Measurements from ENCODE around the gene KLF17.
"Not testable (repeated sequence)": the region's sequence is repeated elsewhere in the genome, so short reads cannot be mapped to it uniquely, and the experiment has no call there.

KLF17 gene

DNA sequence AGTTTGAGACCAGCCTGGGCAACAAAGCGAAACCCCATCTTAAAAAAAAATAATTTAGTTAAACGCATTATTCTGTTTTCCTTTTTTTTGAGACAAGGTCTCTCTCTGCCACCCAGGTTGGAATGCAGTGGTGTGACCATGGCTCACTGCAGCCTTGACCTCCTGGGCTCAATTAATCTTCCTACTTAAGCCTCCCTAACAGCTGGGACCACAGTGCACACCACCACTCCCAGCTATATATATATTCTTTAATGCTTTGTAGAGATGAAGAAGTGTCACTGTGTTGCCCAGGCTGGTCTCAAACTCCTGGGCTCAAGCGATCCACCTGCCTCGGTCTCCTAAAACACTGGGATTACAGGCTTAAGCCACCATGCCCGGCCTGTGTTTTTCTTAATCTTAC, 7.7 kb upstream of the KLF17 start:
- no peak for DNase-seq

DNA sequence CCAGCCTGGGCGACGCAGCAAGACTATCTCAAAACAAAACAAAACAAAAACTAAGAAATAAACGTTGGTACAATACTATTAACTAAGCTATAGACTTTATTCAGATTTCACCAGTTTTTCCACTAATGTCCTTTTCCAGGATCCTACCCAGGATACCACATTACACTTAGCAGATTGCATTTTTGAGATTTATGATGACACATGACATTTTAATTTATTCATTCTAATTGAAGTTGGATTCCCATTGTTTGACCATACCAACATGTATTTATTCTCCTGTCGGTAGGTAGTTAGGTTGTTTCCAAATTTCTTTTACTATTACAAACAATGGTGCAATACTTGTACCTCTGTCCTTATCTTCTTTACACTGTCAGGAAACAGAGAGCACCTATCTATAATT, 6.8 kb upstream of the KLF17 start:
- DNase-seq = no peak

DNA sequence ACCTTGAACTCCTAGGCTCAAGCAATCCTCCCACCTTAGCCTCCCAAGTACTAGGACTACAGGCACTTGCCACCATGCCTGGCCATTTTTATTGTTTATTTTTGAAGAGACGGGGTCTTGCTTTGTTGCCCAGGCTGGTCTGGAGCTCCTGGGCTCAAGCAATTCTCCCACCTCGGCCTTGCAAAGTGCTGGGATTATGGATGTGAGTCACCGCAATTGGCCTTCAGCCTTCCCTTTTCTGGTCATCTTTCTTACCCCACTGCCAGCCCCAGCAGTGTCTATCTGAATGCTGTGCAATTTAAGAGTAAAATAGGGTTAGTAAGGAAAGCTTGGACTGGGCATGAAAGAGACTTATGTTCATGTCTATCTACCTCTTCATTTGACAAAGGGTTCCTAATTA, 6.1 kb upstream of the KLF17 start:
- DNase-seq = no peak

DNA sequence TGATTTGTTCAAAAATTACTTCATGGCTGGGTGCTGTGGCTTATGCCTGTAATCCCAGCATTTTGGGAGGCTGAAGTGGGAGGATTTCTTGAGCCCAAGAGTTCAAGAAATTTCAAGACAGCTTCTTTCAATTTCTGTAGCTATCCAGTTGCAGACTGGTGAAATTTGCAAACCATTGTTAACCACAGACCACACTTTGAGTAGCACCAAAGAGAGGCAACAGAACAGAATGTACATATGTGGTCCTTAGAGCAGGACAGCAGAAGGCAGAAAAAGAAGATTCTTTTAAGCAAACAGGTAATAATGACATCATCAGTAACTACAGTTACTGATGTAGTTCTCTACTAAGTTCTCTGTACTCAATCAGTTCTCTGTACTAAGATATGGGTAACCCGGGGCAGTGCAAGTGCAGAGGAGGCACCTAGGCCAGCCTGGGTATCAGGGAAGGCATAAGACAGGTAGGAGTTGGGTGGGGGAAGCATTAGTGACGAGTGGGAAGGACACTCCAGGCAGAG, 5.5 kb upstream of the KLF17 start:
- DNase-seq = no peak

DNA sequence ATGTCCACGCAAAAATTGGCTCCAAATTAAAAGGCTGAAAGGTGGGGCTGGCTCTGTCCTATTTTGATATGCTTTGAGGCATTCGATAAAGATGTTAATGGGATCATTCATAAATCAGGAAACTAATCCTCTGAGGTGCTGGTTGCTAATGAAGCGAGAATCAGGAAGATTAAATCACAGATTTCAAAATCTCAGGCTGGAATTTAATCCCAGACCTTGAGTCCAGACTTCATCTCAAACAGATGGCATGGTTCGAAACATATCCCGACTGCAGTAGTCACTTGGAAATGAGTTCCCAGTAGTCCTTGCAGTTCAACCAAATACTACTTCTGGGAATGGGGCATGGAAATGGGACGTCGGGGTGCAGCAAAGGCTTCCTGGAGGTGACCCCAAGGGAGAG, 4.5 kb upstream of the KLF17 start:
- DNase-seq = no peak

DNA sequence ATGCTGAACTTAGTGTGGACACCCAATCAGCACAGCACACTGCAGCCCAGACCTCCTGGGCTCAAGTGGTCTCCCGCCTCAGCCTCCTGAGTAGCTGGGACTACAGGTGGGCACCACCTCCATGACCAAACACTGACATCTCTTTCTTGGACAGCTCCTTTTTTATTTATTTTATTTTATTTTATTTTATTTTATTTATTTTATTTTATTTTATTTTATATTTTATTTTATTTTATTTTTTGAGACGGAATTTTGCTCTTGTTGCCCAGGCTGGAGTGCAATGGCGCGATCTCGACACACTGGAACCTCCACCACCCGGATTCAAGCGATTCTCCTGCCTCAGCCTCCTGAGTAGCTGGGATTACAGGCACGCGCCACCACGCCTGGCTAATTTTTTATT, 1.3 kb upstream of the KLF17 start:
- not testable (repeated sequence) for DNase-seq

DNA sequence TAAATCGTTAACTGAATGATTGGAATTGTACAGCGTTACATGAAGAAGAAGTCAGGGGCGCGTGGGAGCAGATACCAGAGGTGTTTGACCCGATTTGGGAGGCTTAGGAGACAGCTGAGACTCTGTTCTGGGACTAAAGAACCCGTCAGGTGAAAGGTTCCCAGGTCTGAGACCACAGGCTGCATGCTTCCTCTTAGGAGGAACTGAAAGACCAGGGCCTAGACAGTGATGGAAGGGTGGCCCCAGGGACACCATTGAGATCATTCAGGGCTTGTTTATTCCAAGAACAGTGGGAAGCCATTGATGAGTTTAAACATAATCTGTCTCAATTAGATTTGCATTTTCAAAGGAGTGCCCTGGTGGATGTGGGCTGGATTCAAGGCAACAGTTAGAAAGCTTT, 904 bp downstream of the KLF17 start:
- DNase-seq = no peak

DNA sequence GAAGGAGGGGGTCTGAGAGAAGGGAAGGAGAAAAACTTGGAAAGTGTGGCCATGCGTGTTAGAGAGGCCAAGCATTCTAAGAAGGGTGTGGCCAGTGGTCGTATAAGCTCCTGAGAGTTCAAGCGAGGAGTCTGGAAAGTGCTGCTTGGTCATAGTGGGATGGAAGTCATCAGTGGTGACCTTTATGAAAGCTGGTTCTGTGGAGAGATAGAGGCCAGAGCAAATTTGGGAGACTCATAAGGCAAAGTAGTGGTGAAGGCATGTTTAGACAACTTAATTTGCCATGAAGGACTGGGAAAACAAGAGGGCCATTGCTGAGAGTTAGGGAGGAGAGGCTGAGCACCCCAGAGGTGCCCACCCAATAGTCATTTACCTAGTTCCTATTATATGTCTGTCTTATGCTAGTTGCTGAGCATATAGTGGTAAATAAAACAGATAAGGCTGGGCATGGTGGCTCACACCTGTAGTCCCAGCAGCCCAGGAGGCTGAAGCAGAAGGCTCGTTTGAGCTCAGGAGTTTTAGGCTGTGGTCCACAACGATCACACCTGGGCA, 1.9 kb downstream of the KLF17 start:
- DNase-seq = no peak

DNA sequence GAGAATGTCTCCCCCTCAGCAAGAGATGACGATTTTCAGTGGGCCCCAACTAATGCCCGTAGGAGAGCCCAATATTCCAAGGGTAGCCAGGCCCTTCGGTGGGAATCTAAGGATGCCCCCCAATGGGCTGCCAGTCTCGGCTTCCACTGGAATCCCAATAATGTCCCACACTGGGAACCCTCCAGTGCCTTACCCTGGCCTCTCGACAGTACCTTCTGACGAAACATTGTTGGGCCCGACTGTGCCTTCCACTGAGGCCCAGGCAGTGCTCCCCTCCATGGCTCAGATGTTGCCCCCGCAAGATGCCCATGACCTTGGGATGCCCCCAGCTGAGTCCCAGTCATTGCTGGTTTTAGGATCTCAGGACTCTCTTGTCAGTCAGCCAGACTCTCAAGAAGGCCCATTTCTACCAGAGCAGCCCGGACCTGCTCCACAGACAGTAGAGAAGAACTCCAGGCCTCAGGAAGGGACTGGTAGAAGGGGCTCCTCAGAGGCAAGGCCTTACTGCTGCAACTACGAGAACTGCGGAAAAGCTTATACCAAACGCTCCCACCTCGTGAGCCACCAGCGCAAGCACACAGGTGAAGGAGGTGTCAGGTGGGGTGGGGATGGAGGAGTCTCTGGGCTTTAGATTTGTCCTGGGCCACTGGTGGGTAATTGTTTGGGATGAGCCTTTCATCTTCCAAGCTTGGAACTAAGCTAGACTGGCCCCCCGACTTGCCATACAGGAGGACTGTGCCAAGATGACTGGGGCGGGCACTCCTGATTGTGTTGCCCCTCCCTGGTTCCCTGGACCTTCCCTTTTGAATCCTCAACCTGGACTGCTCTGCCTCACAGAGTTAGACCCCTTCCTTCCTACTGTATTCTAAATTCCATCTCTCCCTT, 11.2 kb downstream of the KLF17 start:
- no peak for DNase-seq

DNA sequence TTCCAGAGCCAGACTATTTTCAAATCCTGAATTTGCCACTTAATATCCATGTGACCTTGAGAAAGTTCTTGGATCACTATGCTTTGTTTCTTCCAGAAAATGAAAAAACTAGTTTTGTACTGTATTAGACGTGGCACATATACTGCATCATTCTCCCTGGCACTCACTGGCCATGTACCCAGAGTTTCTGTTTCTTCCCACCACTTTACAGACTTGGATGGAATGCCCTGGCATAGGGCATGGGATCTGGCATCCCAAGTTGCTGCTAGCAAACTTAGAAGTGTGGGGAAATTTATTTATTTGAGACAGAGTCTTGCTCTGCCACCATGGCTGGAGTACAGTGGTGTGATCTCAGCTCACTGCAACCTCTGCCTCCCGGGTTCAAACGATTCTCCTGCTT, 12.8 kb downstream of the KLF17 start:
- no peak for DNase-seq

DNA sequence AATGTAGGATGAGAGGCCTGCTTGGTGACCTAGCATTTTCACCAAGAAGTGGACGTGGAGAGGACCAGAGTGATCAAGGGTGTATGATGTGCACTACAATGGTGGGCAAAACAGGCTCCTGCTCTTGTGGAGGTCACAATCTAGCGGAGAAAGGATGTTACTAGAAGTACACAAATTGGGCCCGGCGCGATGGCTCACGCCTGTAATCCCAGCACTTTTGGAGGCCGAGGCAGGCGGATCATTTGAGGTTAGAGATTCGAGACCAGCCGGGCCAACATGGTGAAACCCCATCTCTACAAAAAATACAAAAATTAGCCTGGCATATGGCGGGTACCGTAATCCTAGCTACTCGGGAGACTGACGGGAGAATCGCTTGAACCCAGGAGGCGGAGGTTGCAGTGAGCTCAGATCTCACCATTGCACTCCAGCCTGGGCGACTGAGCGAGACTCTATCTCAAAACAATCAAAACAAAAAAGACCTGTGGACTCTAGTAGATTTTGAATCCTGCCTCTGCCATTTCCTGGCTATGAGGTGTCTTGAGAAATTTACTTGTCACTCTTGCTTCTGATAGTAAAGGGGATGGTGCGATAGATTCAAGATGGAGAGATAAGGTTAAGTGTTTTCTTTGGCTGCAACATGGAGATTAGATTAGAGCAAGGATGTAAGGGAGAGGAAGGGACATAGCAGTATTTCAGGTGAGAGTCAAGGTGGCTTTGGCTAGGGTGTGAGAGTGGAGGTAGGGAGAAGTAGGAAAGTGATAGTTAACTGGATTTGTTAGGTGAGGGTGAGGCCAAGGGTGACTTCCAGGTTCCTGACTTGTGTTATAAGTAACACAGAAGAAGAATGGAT, 15.7 kb downstream of the KLF17 start:
- DNase-seq = no peak

DNA sequence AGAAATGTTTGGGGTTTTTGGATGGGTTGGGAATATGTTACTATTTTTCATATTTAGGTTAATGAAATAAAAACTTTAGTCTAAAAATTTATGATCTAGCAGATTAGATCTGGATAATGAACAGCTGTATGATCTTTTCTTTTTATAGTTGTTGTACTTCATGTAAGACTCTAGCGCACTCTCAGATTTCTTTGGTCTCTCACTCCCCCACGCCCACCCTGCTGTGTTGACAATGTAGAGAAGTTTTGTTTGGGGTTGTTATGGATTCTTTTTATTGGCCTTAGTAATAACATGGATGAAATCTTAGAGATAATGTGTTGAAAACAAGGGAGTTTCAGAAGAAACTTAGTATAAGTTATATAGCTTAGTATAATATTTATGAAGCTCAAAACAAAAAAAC, 17.3 kb downstream of the KLF17 start:
- no peak for DNase-seq

DNA sequence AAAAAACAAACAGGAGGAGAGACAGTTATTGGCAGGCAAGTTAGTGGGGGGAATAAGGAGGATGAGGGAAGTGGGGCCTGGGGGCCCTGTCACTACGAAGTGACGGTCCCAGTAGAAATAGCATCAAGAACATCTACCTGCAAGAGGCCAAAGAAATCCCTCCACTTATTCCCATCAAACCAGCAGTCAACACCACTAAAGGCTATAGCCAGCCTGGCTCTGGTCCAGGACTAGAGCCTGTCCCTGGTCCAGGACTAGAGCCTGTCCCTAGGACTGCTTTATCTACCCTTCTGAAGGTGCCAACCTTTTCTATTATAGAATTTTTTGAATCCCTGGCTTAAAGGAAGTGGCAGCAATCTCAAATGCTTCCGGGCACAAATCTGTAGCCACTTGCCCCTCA, 19.6 kb downstream of the KLF17 start:
- DNase-seq = no peak

DNA sequence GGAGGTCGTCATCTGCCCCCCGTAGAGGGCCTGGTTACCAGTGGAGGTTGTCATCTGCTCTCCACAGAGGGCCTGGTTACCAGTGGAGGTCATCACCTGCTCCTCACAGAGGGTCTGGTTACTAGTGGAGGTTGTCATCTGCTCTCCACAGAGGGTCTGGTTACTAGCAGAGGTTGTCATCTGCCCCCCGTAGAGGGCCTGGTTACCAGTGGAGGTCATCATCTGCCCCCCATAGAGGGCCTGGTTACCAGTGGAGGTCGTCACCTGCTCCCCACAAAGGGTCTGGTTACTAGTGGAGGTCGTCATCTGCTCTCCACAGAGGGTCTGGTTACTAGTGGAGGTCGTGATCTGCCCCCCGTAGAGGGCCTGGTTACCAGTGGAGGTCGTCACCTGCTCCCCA, 20.9 kb downstream of the KLF17 start:
- not testable (repeated sequence) for DNase-seq

DNA sequence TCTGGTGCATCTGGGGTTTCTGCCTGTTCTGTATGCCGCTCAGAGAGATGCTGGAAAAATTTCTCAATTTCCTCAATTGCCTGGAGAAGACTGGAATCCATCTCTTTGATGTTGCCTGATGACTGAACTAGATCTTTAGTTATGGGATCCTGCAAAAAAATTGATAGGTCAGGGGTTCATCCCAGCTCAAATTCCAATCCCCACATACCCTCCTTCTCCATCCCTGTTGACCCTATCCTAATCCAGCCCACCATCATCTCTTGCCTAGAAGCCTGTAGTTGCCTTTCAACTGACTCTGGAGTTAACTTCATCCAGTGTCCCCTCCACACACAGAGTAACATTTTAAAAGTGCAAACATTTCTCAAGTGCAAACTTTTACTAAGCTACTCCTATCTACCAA, 22.9 kb downstream of the KLF17 start, which contains the start of gene KLF18:
Gene KLF18, minus strand, starts transcription at position 101 of the 400 bp plus-strand sequence. Its CDS starts 0 bp downstream, at position 101.
- no peak for DNase-seq

DNA sequence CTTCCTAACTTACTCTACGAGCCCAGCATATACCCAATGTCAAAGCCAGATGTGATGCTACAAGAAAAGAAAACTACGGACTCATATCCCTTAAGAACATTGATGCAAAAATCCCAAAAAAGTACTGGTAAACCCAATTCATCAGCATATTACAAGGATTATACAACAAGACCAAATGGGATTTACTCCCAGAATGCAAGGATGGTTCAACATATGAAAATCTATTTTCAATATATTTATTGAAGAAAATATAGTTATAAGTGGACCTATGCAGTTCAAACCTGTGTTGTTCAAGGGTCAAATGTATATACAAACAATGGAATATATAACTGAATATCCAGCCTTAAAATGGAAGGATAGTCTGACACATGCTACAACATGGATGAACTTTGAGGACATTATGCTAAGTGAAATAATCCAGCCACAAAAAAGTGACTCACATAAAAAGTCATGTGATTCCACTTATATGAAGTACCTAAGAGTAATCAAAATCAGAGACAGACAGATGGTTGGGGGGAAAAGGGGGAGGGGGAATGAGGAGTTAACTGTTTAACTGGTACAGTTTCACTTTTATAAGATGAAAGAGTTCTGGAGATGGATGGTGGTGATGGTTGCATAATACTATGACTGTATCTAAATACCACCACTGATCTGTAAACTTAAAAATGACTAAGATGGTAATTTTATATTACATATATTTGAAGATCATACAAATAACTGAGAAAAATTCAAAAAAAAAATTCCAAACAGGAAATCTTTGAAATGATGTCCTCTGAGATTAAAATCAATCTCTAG, 26.5 kb downstream of the KLF17 start:
- DNase-seq = no peak

DNA sequence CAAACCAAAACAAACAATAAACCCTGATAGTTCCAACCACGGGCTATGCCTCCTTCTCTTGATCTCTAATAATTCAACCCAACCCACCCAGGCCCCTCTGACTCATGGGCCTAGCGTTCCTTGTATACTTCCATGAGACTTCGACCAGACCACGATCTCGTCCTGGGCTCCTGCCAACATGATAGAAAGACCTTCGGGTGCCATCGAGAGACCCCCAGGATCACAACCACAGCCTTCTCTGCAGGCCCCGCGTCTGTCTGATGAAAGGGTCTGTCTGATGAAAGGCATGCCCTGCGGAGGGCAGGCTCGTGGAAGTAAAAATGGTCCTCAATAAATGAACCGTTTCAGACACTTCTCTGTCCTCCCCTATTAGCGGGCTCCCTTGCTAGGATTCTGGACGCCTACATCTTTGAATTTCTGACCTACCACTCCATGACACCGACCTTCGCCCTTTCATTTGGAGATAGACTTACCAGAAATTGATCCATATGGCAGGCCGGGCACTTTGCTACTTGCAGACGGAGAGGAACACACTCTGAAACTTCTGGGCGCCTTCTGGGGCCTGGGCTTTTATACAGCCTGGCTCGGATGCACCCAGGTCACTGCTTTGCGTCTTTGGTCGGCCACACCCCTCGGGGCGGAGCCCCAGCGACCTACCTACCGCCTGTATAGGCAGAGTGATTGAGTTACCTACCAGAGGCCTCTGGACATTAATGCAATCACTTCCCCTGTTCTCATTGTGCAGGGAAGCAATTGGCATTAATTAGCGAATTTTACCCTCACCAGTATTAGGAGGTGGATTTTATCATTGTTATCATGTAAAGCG, 28.1 kb downstream of the KLF17 start:
- DNase-seq = no peak

DNA sequence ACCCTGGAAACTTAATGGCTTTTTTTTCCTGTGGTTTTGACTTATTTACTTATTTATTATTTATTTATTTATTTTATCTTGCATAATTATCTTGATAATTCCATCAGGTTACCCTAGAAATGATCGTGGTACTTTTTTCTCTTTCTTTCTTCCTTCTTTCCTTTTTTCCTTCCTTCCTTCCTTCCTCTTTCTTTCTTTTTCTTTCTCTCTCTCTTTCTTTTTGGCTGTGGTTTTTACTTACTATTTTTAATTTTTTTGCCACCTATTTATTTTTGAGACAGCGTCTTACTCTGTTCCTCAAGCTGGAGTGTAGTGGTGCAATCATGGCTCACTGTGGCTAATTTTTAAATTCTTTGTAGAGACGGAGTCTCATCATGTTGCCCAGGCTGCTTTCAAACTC, 29.0 kb downstream of the KLF17 start:
- DNase-seq = no peak

DNA sequence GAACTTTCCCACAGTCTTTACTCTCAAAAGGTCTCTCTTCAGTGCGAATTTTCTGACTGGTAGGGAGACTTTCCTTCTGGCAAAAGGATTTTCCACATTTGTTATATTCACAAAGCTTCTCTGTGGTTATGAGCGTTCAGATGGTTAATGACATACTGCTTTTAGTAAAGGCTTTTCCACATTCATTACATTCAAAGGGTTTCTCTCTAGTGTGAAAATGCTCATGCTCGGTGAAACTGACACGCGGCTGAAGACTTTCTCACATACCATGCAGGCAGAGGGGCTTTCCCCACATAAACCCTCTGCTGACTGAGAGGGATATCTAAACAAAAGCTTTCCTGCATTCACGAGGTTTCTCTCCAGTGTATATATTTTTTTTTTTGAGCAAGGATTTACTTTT, 32.7 kb downstream of the KLF17 start:
- no peak for DNase-seq

DNA sequence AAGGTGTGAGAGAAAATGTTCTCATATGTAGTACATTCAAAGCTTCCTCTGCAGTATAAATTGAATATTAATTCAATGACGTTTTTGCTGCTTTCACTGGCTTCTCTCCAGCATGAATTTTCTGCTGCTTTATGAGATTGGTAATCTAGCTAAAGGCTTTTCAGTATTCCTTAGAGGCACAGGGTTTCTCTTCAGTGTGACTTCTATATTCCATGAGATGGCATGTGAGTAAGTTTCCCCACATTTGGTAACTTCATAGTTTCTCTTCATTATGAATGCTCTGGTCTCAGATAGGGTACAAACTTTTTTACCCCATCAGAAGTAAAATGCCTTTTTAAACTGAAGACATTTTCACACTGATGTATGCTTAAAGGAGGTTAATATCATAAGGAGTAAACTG, 33.2 kb downstream of the KLF17 start:
- DNase-seq = no peak

DNA sequence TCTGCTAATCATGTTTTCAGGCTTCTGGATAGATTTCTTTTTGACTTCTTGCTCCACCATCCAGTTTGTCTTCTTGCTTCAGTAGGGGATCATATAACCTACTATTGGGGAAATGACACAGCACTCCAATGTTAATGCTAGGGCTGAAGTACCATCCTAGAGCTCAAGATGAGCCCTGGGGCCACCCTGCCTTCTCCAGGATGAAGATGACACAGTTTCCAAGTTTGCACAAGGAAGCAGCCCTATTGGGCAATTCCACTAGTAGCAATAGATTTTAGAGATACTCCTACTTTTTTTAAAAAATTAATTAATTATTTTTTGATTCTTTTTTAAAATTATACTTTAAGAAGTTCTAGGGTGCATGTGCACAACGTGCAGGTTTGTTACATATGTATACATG, 34.1 kb downstream of the KLF17 start:
- no peak for DNase-seq

DNA sequence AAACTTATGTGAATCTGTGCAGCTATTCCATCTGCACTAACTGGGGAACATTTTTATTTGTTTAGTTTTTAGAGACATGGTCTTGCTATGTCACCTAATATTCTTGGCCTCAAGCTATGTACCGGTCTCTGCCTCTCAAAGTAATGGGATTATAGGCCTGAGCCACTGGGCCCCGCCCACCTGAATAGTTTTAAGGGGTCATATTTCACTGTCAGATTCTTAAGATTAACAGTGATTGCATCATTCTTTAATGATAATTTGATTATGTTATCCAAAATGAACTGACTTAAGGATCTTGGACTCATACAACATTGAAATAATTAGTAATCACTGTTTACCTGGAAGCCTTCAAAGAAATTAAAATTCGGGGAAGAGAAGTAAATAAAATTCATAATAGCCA, 35.4 kb downstream of the KLF17 start:
- no peak for DNase-seq

All from T-helper 9 cell (primary cell).